ENCODE measurements around the gene LIMS2.

LIMS2 gene

GRCh38 chr2:127645026-127645394 lies 30.3 kb downstream of the LIMS2 start:
- no peak for DNase-seq

DNA sequence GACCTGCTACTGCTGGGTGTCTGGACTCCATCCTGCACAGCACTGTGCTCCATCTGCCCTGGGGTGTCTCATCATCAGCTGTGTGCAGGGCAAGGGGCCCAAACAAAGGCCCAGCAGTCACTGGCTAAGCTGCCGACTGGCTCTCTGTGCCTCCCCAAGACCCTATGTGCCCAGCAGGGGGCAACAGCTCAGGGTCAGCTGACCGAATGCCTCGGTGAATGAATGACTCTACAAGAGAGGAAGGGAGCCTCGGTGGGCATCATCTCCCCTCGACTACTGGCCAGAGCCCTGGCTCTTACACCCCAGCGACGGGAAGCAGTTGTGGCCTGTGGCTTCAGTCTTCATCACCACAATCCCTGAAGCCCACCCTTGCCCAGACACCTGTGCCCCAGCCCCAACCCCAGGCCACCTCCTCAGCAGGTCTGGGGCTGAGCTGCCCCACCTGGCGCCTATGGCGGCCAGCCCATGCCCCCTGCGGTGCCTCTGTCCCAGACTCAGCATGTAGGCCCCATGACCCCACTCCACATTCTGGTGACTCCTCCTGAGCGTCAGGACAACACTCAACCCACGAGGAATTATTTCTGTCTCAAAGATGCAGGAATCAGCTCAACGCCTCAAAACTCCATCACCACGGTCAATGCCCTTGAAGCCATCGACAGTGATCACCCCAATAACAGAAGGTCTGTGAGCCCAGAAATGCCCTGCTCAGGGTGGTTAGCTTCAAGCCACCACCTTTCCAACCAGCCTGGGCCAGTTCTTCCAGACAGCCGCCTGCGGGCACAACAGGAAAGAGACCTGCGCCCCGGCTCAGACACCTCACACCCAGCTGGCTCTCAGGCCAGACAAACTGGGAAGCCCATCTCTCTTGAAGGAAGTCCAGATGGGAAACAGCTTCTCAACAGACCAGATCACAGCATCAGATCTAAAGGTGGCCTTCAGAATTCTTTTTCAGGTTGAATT lies 31.0 kb downstream of the LIMS2 start:
- DNase-seq: no peak

GRCh38 chr2:127643439-127644065 lies 31.8 kb downstream of the LIMS2 start:
- no peak for DNase-seq

DNA sequence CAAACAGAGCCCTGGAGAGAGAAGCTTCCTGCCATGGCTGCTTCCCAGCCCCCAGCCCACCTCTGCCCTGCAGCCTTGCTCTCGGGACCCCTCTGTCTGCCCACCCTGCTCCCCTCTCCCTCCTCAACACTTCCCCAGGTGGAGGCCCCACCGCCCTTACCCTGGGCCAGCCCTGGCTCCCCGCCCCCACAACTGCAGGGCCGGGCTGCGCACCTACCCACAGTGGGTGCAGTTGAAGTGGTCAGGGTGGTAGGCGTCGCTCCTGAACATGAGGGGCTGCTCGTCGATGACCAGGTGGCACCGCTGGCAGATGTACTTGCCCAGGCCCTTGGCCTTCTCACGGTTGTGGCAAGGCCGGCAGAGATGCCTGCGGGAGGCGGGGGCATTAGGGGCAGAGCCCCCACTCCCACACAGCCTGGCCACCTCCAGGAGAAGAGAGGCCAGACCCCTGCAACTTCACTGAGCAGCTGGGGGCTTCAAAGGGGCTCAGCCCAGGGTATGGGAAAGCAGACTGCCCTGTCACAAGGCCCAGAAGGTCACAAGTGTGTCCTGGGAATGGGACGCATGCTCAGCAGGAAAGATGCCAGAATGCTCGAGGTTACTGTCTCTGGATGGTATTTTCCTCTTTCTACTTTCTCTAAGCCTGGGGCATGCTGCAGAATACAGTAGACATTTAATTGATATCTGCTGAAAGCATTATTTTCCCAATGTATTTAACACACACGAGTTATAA lies 32.5 kb downstream of the LIMS2 start:
- no peak for DNase-seq

GRCh38 chr2:127641846-127642507 lies 33.4 kb downstream of the LIMS2 start:
- DNase-seq: no peak

DNA sequence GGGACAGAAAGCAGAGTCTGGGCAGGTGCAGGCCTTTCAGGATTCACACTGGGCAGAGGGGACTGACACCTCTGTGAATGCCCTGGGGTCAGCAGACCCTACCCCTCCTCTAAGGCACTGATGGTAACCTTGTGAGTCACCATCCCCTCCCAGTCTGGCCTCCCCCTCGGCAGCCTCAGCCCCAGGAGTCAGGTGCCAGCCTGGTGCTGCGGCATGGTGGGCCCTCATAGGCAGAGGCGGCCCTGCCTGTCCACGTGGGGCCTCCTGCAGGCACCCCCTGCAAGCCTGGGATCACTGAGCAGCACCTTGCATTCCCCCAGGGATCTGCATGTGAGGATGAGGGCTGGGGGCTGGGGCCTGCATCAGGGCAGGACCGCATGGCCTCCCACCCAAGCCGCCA lies 34.2 kb downstream of the LIMS2 start:
- no peak for DNase-seq

DNA sequence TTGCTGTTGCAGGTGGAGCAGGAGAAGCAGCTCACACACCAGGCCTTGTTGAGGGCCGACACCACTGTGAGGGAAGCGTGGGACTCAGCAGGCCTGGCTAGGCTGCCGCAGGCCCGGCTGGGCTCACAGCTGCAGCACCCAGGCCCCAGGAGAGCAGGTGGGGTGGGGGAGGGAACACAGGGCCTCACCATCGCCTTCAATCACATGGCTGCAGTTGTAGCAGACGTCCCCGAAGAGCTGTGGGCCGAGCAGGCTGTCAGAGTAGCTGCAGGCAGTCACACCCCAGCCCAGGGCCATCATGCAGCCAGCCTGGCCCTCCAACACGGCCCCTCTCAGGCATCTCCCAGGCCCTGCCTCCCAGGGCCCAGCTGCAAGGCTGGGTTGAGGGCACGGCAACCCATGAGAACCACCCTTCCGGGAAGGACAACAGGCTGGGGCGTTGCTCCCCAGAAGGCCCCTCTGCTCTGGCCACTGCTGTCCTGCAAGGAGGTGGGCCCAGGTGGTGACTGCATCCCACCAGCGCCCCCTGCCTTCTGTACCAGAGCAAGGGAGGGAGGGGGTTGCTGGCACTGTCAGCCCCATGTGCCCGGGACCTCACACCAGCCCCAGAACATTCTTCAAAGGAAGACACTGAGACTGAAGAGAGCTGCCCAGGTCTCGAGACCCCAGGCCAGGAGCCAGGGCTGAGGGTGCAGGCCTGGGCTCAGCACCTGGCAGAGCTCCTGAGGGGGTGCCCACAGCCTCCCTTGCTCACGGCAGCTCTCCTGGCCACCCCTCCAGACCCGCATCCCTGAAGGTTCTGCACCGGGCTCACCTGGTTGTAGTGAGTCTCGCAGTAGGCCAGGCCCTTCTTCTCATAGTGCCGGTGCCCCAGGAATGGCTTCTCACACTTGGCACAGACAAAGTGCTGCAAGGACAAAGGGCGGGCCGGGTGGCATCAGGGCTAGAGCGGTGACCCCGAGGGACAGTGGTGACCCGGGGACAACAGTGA lies 35.0 kb downstream of the LIMS2 start:
- no peak for DNase-seq

- DNase-seq: no peak
Observed at GRCh38 chr2:127639111-127639474, 36.2 kb downstream of the LIMS2 start.

- no peak for DNase-seq
Observed at GRCh38 chr2:127638361-127639110, 36.8 kb downstream of the LIMS2 start.

- DNase-seq: no peak
Observed at GRCh38 chr2:127637725-127638252, 37.5 kb downstream of the LIMS2 start.

- no peak for DNase-seq
Observed at GRCh38 chr2:127637236-127637630, 38.1 kb downstream of the LIMS2 start.

DNA sequence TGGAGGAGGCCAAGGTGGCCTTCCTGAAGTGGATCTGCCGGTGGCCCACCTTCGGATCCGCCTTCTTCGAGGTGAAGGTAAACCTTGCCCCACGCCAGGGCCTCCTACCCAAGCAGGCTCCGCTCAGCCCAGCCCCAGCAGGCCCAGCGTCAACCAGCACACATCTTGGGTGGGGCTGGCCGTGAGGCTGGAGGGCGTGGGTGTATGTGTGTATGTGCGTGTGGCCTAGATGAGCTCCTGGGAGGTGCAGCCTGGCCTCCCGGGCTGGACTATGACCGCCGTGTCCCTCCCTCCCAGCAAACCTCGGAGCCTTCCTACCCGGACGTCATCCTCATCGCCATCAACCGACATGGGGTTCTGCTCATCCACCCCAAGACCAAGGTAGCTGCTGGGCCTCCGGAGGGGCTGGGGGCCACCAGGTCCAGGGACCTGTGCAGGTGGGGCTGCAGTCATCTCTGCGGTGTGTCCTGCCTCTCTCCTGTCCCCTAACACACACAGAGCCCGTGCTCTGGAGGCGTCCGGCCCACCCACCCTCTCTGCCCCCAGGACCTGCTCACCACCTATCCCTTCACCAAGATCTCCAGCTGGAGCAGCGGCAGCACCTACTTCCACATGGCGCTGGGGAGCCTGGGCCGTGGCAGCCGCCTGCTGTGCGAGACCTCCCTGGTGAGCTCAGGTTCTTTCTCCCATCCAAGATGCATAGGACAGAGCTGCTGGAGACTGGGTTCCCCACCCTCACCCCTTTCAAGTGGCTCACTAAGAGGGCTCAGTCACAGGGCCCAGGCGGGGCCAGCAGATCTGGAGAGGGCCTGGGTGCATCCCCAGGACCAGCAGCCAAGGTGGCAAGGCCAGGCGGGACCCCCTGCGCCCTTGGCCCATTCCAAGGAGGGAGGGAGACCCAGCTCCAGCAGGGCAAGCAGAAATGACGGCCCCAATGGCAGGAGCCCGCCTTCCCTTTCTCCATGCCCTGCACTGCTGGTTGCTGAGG lies 38.8 kb downstream of the LIMS2 start:
- no peak for DNase-seq

DNA sequence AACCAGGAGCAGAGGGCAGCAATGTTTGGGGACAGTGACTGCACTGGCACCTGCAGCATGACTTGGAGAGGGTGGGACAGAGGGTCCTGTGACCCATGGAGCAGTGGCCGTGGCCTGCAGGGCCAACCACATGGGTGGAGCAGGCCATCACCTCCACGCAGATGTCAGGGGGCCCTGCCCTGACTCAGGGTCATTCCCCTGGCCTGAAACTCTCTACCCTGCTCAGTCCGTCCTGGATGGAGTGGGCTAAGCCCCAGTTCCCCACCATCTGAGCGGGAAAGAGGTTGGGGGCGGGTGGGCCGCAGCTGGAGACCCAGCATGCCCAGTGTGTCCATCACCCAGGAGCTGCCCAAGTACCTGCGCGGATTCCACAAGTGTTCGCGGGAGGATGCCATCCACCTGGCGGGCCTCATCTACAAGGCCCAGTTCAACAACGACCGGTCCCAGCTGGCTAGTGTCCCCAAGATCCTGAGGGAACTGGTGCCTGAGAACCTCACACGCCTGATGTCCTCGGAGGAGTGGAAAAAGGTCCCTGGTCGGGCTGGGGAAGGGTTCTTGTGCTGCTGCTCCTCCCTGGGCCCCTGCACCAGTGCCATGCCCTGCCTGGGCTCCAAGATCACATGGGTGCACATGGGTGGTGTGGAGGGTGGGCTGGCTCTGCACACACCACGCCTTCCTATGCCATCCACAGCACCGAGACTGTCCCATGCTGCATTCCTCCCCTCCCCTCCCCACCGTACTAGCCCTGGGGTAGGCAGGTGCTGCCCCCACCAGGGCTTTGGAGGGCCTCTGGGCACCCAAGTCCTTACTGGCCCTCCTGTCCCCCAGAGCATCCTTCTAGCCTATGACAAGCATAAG lies 39.7 kb downstream of the LIMS2 start:
- no peak for DNase-seq

DNA sequence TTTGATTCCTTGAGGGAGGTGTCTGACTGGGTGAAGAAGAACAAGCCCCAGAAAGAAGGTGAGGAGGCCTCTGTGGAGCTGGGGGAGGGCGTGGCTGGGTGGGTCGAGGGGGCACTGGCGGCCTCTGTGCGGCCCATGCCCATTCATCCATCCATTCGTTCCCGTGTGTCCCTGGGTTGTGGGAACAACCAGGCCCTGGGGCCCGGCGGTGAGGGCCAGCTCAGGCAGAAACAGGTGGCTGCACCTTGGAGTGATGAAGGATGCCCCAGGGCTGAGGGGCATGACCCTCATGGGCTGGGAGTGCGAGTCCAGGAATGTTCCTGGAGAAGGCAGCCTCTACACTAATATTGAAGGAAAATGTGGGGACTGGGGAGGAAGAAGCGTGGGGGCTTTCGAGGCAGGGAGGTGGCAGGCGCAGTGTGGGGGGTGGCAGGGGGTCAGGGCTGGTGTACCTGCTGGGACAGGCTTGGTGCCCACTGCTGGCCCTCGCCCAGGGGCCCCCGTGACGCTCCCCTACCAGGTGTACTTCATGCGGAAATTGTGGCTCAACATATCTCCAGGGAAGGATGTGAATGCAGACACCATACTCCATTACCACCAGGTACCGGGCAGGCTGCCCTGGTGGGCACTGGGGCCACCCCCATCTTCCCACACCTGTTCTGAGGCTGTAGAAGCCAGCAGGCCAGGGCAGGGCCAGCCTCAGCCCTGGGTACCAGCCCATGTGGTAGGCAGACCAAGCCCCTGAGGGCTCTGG lies 40.5 kb downstream of the LIMS2 start:
- no peak for DNase-seq

GRCh38 chr2:127634066-127634617 lies 41.2 kb downstream of the LIMS2 start:
- DNase-seq: no peak

DNA sequence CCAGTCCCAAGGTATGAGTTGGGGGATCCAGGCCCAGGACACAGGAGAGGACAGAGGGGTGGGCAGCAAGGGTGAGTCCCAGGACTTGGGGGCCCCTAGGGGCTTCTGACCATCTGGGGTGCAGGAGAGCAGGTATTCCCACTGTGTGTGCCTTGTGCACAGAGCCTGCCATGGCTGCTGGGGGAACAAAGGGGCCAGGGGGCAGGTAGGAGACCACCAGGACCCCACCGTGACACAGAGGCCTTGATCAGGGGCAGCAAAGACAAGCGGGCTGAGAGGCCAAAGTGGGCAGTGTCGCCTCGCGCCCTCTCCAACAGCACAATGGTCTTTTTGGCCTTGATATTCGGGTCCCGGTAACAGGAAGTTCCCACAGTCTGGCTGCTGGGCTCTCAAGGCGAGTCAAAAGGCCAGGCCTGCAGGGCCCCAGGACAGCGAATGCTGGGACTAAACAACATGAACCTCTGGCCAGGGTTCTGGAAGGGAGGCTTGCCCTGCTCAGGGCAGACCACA lies 41.7 kb downstream of the LIMS2 start:
- DNase-seq: no peak
